ENCODE measurements around the gene FAAP100.

GRCh38 chr17:81517009-81517338, 35.2 kb downstream of the FAAP100 start:
- TF ChIP-seq CTCF (IDR thresholded peaks at IDR 0.05) (no peak), POLR2A (IDR thresholded peaks at IDR 0.05) (no peak)

Measured in uterus (tissue), 2 donors.